Breast epithelium (tissue), 4 donors: ENCODE data around the gene VWA5A. TPM values are rescaled to one million over a fixed set of nuclear protein-coding genes. Genes with fewer than 3 reads are reported as not detected.

Experiments used
- DNase-seq, 2 donors: peaks; one replicate each; pipeline ENCODE4 v3.0.0-alpha.2; 2019; ENCODE audit warnings: low spot score in 2 of 2
- H3K27ac ChIP-seq, 2 donors: fragments of 200-600 bp; sonication (generic) in 1 of 2; one replicate each; pipeline ENCODE4 v1.5.1; 2016 to 2019; ENCODE audit warnings: mild to moderate bottlenecking in 1 of 2
- H3K27me3 ChIP-seq, 2 donors: fragments of 200-600 bp; sonication (generic) in 1 of 2; one replicate each; pipeline versions ENCODE4 v1.5.1 to v1.6.0; 2017 to 2019; ENCODE audit warnings: control low read depth in 1 of 2, mild to moderate bottlenecking in 1 of 2
- H3K36me3 ChIP-seq: fragments of 200-600 bp; one replicate; pipeline ENCODE4 v1.5.1; 2019
- H3K4me1 ChIP-seq, 2 donors: fragments of 200-600 bp; sonication (generic); one replicate each; pipeline ENCODE4 v1.5.1; 2016 to 2019; ENCODE audit warnings: control low read depth in 1 of 2
- H3K4me3 ChIP-seq, 3 donors: fragments of 200-600 bp; sonication (generic); 1 replicate in 2 of 3; 2 replicates in 1 of 3; pipeline ENCODE4 v1.5.1; 2016 to 2019; ENCODE audit warnings: mild to moderate bottlenecking in 3 of 3, moderate library complexity in 2 of 3
- H3K9me3 ChIP-seq, 2 donors: fragments of 200-600 bp; sonication (generic) in 1 of 2; one replicate each; pipeline ENCODE4 v1.5.1; 2016 to 2019; ENCODE audit warnings: control low read depth in 1 of 2
- POLR2A ChIP-seq: fragments of 450-650 bp; IDR thresholded peaks from one replicate; pipeline ENCODE4 v1.6.1; 2016; ENCODE audit warnings: antibody characterized with exemption, mild to moderate bottlenecking, moderate library complexity
- POLR2AphosphoS5 ChIP-seq, 3 donors: sonication (generic); formaldehyde crosslinking; IDR thresholded peaks; one replicate each; pipeline ENCODE4 v1.6.1; 2017; ENCODE audit warnings: antibody characterized with exemption in 3 of 3
- intact Hi-C: fragments of 100-400 bp; cut with DNase I; formaldehyde crosslinking; loops from one replicate; pipeline ENCODE4 v1.15.1; 2023; ENCODE audit warnings: low total_unique reads
- total RNA-seq, 3 donors: library from RNA; depleted of rRNA; stranded (reverse); fragments of >200 nt; gene quantifications; one replicate each; pipeline ENCODE4 v1.1.0, GENCODE V29; 2016
- TF ChIP-seq, protein P1 (sequence below), 3 donors: fragments of 450-650 bp; IDR thresholded peaks; one replicate each; pipeline ENCODE4 v1.5.1; 2016 to 2017; ENCODE audit warnings: antibody characterized with exemption in 3 of 3, mild to moderate bottlenecking in 3 of 3, moderate library complexity in 3 of 3

VWA5A gene
- total RNA-seq, 3 donors from 2014 or later, result 28.0 to 64.5 (median 37.4) TPM

DNA sequence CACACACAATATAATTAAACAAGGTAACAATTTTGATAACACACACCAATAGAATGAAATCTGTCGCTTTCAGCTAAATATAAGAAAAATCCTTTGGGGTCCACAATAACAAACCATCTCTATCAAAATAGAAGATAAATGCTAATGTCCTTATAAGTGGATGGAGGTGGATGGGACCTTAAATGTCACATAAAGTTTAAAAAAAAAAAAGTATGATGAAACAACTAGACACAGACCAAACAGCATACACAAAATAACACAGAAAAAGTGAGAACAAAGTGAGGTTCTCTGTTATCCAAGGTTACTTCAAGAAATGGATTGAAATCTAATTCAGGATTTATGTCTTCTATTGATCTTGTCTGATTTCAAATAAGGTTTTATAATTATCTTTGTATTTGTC is 57.3 kb downstream of the VWA5A start:
- H3K36me3 ChIP-seq, result no peaks in the 10 kb centered on the region
- no peaks in the 10 kb centered on the region for H3K27me3 ChIP-seq
- TF ChIP-seq POLR2AphosphoS5 (IDR thresholded peaks at IDR 0.05) (no peak), POLR2A (no peak)
- TF ChIP-seq, protein P1, sequence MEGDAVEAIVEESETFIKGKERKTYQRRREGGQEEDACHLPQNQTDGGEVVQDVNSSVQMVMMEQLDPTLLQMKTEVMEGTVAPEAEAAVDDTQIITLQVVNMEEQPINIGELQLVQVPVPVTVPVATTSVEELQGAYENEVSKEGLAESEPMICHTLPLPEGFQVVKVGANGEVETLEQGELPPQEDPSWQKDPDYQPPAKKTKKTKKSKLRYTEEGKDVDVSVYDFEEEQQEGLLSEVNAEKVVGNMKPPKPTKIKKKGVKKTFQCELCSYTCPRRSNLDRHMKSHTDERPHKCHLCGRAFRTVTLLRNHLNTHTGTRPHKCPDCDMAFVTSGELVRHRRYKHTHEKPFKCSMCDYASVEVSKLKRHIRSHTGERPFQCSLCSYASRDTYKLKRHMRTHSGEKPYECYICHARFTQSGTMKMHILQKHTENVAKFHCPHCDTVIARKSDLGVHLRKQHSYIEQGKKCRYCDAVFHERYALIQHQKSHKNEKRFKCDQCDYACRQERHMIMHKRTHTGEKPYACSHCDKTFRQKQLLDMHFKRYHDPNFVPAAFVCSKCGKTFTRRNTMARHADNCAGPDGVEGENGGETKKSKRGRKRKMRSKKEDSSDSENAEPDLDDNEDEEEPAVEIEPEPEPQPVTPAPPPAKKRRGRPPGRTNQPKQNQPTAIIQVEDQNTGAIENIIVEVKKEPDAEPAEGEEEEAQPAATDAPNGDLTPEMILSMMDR (IDR thresholded peaks at IDR 0.05), result no peak
- no peak overlapping the region for H3K27ac ChIP-seq
- no peak for DNase-seq
- peaks cover 0 to 4% of the 10 kb centered on the region in 2 donors for H3K9me3 ChIP-seq
- no peaks in the 10 kb centered on the region for H3K4me1 ChIP-seq
- no peak overlapping the region for H3K4me3 ChIP-seq
- intact Hi-C loops, result no loop called here

GRCh38 chr11:124174001-124174583 is 58.8 kb downstream of the VWA5A start:
- no peaks in the 10 kb centered on the region for H3K4me1 ChIP-seq
- no peaks in the 10 kb centered on the region for H3K36me3 ChIP-seq
- no peak for DNase-seq
- peaks cover 0 to 4% of the 10 kb centered on the region in 2 donors for H3K9me3 ChIP-seq
- no peak for TF ChIP-seq POLR2A
- TF ChIP-seq, protein P1 (IDR thresholded peaks at IDR 0.05), result no peak
- no peak for TF ChIP-seq POLR2AphosphoS5 (IDR thresholded peaks at IDR 0.05)
- H3K27me3 ChIP-seq, result no peaks in the 10 kb centered on the region
- no peak overlapping the region for H3K27ac ChIP-seq
- H3K4me3 ChIP-seq, result no peak overlapping the region
- intact Hi-C loops, result no loop called here

DNA sequence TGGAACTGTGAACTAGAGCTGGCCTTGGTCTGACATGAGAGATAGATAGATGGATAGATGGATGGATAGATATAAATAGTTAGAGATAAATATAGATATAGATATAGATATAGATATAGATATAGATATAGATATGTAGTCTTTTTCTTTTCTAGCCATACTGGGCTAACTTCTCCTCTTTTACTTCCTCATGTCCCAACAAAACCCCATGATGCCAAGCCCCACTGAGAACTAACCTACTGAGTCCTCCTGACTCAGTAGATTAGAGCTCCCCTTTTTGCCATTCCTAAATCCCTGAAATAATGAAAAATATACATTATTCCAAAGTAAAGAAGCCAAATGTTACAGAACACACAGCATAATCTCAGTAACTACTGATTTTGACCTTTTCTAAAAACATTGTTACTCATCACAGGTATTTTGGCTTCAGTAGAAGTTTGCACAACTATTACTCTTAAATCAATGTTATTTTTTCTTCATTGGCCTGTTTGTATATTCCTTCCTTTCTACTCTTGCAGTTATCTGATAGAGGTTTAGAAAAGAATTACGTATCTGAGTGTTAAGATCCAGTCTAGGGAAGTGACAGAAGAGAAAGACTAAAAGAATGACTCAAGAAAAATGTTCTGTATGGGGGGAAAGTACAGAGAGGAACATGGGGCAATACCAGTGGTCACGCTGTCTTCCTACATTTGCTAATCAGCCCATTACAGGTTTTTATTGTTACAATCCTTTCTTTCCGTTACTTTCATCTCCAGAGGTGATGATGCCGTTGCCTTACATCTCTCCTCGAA is 61.9 kb downstream of the VWA5A start:
- H3K36me3 ChIP-seq, result no peaks in the 10 kb centered on the region
- H3K4me3 ChIP-seq, result no peak overlapping the region
- TF ChIP-seq POLR2AphosphoS5 (IDR thresholded peaks at IDR 0.05) (no peak), POLR2A (no peak)
- TF ChIP-seq, protein P1 (IDR thresholded peaks at IDR 0.05), result no peak
- H3K9me3 ChIP-seq, result no peaks in the 10 kb centered on the region
- DNase-seq, result no peak
- intact Hi-C loops, result no loop called here
- no peaks in the 10 kb centered on the region for H3K4me1 ChIP-seq
- H3K27me3 ChIP-seq, result no peaks in the 10 kb centered on the region
- no peak overlapping the region for H3K27ac ChIP-seq

DNA sequence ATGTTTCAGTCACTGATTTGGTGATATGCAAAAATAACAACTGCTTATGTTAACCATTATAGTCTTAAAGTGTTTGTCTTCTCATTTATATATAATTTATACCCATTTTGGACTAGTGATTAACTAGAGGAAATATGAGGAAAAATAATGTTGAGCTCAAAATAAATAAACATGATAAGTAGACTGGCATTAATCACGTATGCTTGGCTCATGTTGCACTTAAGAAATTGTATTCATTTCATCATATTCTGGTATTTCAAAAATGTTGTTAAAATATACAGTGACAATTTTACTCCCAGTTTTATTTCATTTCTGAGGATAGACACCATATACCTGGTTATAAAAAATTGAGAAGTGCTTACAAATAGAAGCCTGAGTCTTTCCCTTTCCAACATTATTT is 64.1 kb downstream of the VWA5A start:
- Histone ChIP-seq H3K4me3 (no peak overlapping the region), H3K27me3 (no peaks in the 10 kb centered on the region), H3K27ac (no peak overlapping the region), H3K4me1 (no peaks in the 10 kb centered on the region), H3K36me3 (no peaks in the 10 kb centered on the region), H3K9me3 (no peaks in the 10 kb centered on the region)
- intact Hi-C loops, result no loop called here
- TF ChIP-seq, protein P1 (IDR thresholded peaks at IDR 0.05), result no peak
- TF ChIP-seq POLR2AphosphoS5 (IDR thresholded peaks at IDR 0.05) (no peak), POLR2A (no peak)
- DNase-seq, result no peak

DNA sequence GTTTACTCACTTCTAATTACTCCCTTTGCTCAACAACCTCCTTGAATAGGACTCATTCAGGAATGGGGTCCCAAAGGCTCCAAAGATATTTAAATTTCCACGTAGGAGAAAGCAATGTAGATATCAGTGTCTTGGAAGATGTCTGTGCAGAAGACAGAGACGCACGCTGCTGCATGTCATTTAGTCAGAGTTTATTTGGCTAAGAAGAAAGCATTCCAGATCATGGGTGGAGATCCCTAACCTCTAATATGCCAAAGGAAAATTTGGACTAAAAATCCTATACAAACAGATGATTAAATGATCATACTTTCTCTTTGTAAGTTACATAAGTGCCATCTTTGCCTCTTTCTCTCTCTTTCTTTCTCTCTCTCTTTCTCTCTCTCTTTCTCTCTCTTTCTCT is 67.8 kb downstream of the VWA5A start, which contains the start of gene OR10D3:
Gene OR10D3 (plus strand): TSS at position 278 of the 400 bp plus-strand sequence. CDS start 1,925 bp downstream, outside the sequence.
- intact Hi-C loops, result no loop called here
- TF ChIP-seq, protein P1 (IDR thresholded peaks at IDR 0.05), result no peak
- TF ChIP-seq POLR2AphosphoS5 (IDR thresholded peaks at IDR 0.05) (no peak), POLR2A (no peak)
- Histone ChIP-seq H3K4me1 (no peaks in the 10 kb centered on the region), H3K27me3 (no peaks in the 10 kb centered on the region), H3K36me3 (no peaks in the 10 kb centered on the region), H3K4me3 (no peak within 1 kb of the TSS), H3K27ac (no peak within 1 kb of the TSS), H3K9me3 (no peaks in the 10 kb centered on the region)
- no peak for DNase-seq
